ENCODE measurements around the gene RAPSN. TPM values are rescaled to one million over a fixed set of nuclear protein-coding genes. Genes with fewer than 3 reads are reported as not detected.

RAPSN gene
- total RNA-seq, 1 donor from 2014 or later, result 2.2 TPM

- DNase-seq, result peak; percentile 70
- H3K36me3 ChIP-seq, result no peaks in the 10 kb centered on the region
Measured at GRCh38 chr11:47394322-47395222, 54.4 kb downstream of the RAPSN start.

DNA sequence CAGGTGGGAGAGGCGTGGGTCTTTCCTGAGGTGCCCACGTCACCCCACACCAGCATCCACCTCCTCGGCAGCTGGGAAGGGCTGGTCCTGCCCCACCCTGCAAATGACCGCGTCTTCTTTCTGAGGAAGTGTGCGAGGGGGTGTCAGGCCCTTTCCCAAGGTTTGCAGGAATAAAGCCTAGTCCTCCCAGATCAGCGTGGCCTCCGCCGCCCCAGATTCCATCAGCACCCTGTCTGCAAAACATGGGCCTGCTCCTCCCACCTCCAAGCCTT lies 55.0 kb downstream of the RAPSN start:
- TF ChIP-seq, protein P1, sequence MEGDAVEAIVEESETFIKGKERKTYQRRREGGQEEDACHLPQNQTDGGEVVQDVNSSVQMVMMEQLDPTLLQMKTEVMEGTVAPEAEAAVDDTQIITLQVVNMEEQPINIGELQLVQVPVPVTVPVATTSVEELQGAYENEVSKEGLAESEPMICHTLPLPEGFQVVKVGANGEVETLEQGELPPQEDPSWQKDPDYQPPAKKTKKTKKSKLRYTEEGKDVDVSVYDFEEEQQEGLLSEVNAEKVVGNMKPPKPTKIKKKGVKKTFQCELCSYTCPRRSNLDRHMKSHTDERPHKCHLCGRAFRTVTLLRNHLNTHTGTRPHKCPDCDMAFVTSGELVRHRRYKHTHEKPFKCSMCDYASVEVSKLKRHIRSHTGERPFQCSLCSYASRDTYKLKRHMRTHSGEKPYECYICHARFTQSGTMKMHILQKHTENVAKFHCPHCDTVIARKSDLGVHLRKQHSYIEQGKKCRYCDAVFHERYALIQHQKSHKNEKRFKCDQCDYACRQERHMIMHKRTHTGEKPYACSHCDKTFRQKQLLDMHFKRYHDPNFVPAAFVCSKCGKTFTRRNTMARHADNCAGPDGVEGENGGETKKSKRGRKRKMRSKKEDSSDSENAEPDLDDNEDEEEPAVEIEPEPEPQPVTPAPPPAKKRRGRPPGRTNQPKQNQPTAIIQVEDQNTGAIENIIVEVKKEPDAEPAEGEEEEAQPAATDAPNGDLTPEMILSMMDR (IDR thresholded peaks at IDR 0.05; ENCODE audit: borderline replicate concordance), result no peak
- peak overlapping the region; percentile 28 for H3K4me3 ChIP-seq
- H3K27ac ChIP-seq (replicated peaks), result peak overlapping the region; percentile 87
- peaks cover 25% of the 10 kb centered on the region for H3K4me1 ChIP-seq
- no peaks in the 10 kb centered on the region for H3K9me3 ChIP-seq (replicated peaks)
- H3K36me3 ChIP-seq, result no peaks in the 10 kb centered on the region
- no peak for DNase-seq
- intact Hi-C loops (cut with micrococcal nuclease), result no loop called here
- no peaks in the 10 kb centered on the region for H3K27me3 ChIP-seq (ENCODE audit: low read depth)

More at GRCh38 chr11:47394322-47395222, 54.4 kb downstream of the RAPSN start:
- TF ChIP-seq, protein P1 (IDR thresholded peaks at IDR 0.05; ENCODE audit: borderline replicate concordance), result no peak
- Histone ChIP-seq H3K27me3 (ENCODE audit: low read depth) (no peaks in the 10 kb centered on the region), H3K4me3 (peak overlapping the region; percentile 28), H3K27ac (replicated peaks) (peak overlapping the region; percentile 87), H3K4me1 (peaks cover 26% of the 10 kb centered on the region), H3K9me3 (replicated peaks) (no peaks in the 10 kb centered on the region)
- intact Hi-C loops (cut with micrococcal nuclease), result no loop called here

DNA sequence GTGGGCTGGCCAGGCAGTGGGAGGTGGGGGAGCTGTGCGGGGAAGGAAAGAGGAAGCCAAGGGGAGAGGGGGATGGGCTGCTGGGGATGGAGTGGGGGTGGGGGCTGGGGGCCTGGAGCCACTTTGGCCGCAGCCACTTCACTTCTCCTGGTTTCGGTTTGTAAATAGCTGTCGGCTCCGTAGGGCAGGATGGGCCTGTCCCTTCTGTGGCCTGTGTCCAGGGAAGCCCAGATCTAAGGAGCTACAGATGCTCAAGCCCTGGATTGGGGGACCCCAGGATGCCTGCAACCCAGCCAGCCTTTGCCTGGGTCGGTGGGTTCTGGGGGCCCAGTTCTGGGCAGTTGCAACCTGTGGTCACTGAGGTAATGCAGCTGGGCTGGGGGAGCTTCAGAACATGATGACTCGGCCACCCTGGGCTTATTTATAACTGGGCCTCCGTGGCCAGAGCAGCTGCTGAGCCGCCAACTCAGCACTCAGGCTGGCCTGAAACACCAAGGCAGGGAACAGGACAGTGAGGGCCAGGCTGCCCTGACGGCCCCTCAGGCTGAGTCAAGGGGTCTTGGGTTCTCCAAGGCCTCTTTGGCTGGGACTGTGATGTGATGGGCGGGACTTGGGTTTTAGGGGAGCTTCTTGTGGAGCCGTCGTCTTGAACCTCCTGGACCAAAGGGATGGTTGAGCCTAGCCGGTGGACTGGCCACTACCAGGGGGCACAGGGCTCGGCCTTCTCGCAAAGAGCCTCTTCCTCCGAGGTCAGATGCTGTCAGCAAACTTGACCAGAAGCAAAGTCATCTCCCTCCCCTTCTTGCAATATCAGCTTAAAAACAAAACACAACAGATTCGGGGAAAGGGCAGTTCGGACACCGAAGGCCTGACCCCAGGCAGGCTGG lies 55.5 kb downstream of the RAPSN start:
- intact Hi-C loops (cut with micrococcal nuclease), result no loop called here
- peak overlapping the region; percentile 87 for H3K27ac ChIP-seq (replicated peaks)
- H3K4me1 ChIP-seq, result peaks cover 25% of the 10 kb centered on the region
- TF ChIP-seq, protein P1 (IDR thresholded peaks at IDR 0.05; ENCODE audit: borderline replicate concordance), result no peak
- H3K9me3 ChIP-seq (replicated peaks), result no peaks in the 10 kb centered on the region
- H3K4me3 ChIP-seq, result peak overlapping the region; percentile 28
- no peaks in the 10 kb centered on the region for H3K36me3 ChIP-seq
- H3K27me3 ChIP-seq (ENCODE audit: low read depth), result no peaks in the 10 kb centered on the region
- DNase-seq, result peak; percentile 47

GRCh38 chr11:47392546-47393162 lies 56.3 kb downstream of the RAPSN start:
- Histone ChIP-seq H3K4me3 (no peak overlapping the region), H3K4me1 (peaks cover 25% of the 10 kb centered on the region), H3K36me3 (no peaks in the 10 kb centered on the region), H3K27me3 (ENCODE audit: low read depth) (no peaks in the 10 kb centered on the region), H3K27ac (replicated peaks) (peak overlapping the region; percentile 87), H3K9me3 (replicated peaks) (no peaks in the 10 kb centered on the region)
- intact Hi-C loops (cut with micrococcal nuclease), result no loop called here
- DNase-seq, result no peak
- TF ChIP-seq, protein P1 (IDR thresholded peaks at IDR 0.05; ENCODE audit: borderline replicate concordance), result no peak

- Histone ChIP-seq H3K27ac (replicated peaks) (peak overlapping the region; percentile 87), H3K4me1 (peaks cover 25% of the 10 kb centered on the region), H3K9me3 (replicated peaks) (no peaks in the 10 kb centered on the region), H3K4me3 (no peak overlapping the region), H3K36me3 (no peaks in the 10 kb centered on the region), H3K27me3 (ENCODE audit: low read depth) (no peaks in the 10 kb centered on the region)
- TF ChIP-seq, protein P1 (IDR thresholded peaks at IDR 0.05; ENCODE audit: borderline replicate concordance), result no peak
- no peak for DNase-seq
- intact Hi-C loops (cut with micrococcal nuclease), result no loop called here
Measured at GRCh38 chr11:47391711-47392432, 57.1 kb downstream of the RAPSN start.

Data from left ventricle myocardium inferior (tissue), 1 donor.